Right atrium auricular region (tissue), 2 donors: ENCODE data around the gene MFAP2. TPM values are rescaled to one million over a fixed set of nuclear protein-coding genes. Genes with fewer than 3 reads are reported as not detected.

ENCODE experiments used
- DNase-seq: peaks from one replicate; pipeline ENCODE4 v3.0.0-alpha.2; 2019; ENCODE audit warnings: low spot score
- H3K27ac ChIP-seq, 2 donors: fragments of 200-600 bp; sonication (generic); 1 replicate in 1 of 2; 2 replicates in 1 of 2; pipeline ENCODE4 v1.5.1; 2016 to 2019
- H3K27me3 ChIP-seq, 2 donors: fragments of 200-600 bp; sonication (generic); one replicate each; pipeline versions ENCODE4 v1.5.1 to v1.6.0; 2017 to 2019
- H3K36me3 ChIP-seq: fragments of 200-600 bp; sonication (generic); one replicate; pipeline ENCODE4 v1.5.1; 2016
- H3K4me1 ChIP-seq, 2 donors: fragments of 200-600 bp; sonication (generic); one replicate each; pipeline versions ENCODE4 v1.5.1 to v1.6.0; 2017 to 2019
- H3K4me3 ChIP-seq, 2 donors: fragments of 200-600 bp; sonication (generic); 1 replicate in 1 of 2; 2 replicates in 1 of 2; pipeline ENCODE4 v1.5.1; 2017 to 2019; ENCODE audit warnings: mild to moderate bottlenecking in 1 of 2, moderate library complexity in 1 of 2
- H3K9me3 ChIP-seq, 2 donors: fragments of 200-600 bp; sonication (generic); one replicate each; pipeline ENCODE4 v1.5.1; 2019
- total RNA-seq, 2 donors: library from RNA; depleted of rRNA; stranded (reverse); fragments of >200 nt; gene quantifications; one replicate each; pipeline ENCODE4 v1.1.0, GENCODE V29; 2016
- TF ChIP-seq, protein P1 (sequence below), 2 donors: fragments of 200-600 bp; sonication (generic); IDR thresholded peaks; one replicate each; pipeline ENCODE4 v1.5.1; 2019; ENCODE audit warnings: antibody characterized with exemption in 2 of 2

The MFAP2 gene
- total RNA-seq, 2 donors from 2014 or later = 5.5 to 8.6 TPM

DNA sequence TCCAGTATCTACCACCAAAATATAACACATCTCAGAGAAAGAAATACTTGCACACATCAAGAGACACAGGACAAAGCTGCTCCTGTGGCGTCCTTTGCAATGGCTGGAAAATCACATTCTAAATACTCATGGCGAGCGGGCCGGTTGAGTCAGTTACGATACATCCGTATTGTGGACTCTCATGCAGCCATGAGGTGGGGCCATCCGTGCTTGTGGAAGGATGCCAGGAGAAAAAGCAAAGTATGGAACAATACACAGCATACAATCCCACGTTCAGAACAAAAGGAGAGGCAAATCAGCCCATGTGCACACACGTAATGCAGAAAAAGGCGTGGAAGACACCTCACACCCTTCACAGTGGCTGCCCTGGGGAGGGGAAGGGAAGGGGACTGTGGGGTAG lies 18.2 kb upstream of the MFAP2 start:
- TF ChIP-seq, protein P1, sequence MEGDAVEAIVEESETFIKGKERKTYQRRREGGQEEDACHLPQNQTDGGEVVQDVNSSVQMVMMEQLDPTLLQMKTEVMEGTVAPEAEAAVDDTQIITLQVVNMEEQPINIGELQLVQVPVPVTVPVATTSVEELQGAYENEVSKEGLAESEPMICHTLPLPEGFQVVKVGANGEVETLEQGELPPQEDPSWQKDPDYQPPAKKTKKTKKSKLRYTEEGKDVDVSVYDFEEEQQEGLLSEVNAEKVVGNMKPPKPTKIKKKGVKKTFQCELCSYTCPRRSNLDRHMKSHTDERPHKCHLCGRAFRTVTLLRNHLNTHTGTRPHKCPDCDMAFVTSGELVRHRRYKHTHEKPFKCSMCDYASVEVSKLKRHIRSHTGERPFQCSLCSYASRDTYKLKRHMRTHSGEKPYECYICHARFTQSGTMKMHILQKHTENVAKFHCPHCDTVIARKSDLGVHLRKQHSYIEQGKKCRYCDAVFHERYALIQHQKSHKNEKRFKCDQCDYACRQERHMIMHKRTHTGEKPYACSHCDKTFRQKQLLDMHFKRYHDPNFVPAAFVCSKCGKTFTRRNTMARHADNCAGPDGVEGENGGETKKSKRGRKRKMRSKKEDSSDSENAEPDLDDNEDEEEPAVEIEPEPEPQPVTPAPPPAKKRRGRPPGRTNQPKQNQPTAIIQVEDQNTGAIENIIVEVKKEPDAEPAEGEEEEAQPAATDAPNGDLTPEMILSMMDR (IDR thresholded peaks at IDR 0.05) = no peak
- Histone ChIP-seq H3K36me3 (peaks cover 57% of the 10 kb centered on the region), H3K4me3 (no peak overlapping the region), H3K4me1 (no peaks in the 10 kb centered on the region), H3K27me3 (no peaks in the 10 kb centered on the region), H3K9me3 (no peaks in the 10 kb centered on the region), H3K27ac (no peak overlapping the region)
- no peak for DNase-seq

DNA sequence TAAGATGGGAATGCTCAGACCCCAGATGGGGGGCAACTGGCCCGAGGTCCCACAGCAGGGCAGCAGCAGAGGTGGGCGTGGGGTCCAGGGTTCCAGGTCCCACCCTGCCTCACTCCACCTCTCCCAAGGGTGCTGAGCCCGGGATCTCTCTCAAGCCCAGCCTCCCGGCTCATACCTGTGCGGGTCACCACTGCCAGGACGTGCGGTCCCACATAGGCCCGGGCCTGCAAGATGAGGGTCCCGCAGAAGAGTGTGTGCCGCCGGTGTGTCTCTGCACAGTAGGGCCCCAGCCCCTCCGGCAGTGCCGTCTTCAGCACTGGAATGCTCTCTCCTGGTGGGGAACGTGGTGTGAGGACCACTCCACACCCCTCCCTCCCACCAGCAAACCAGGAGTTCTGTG lies 16.4 kb upstream of the MFAP2 start:
- Histone ChIP-seq H3K27ac (no peak overlapping the region), H3K4me1 (no peaks in the 10 kb centered on the region), H3K9me3 (no peaks in the 10 kb centered on the region), H3K4me3 (no peak overlapping the region), H3K27me3 (no peaks in the 10 kb centered on the region), H3K36me3 (peaks cover 50% of the 10 kb centered on the region)
- TF ChIP-seq, protein P1 (IDR thresholded peaks at IDR 0.05) = no peak
- no peak for DNase-seq

DNA sequence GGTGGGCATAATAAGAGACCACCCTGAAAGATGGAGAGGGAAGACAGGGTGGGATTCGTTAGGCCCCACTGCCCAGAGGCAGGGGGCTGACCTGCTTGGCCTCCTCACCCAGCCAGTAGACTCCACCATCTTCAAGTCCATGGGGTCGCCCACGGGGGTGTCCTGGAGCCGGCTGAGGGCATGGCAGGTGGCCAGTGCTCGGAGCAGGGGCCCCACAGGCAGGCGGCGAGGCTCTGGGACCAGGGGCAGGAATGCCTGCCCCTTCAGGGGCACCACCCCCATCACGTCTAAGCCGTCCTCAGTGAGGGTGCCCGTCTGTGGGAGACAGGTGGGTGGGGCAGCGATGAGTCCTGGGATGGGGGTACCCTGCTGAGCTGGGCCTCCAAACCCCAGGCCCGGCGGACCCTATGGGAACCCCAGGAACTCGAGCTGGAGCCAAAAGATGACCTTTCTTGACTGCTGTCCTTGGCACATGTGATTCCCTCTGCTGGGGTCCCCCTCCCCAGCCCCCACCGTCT lies 13.2 kb upstream of the MFAP2 start:
- no peaks in the 10 kb centered on the region for H3K9me3 ChIP-seq
- no peak overlapping the region for H3K27ac ChIP-seq
- no peak overlapping the region for H3K4me3 ChIP-seq
- no peaks in the 10 kb centered on the region for H3K27me3 ChIP-seq
- no peaks in the 10 kb centered on the region for H3K4me1 ChIP-seq
- peaks cover 42% of the 10 kb centered on the region for H3K36me3 ChIP-seq
- TF ChIP-seq, protein P1 (IDR thresholded peaks at IDR 0.05) = no peak
- DNase-seq = no peak

DNA sequence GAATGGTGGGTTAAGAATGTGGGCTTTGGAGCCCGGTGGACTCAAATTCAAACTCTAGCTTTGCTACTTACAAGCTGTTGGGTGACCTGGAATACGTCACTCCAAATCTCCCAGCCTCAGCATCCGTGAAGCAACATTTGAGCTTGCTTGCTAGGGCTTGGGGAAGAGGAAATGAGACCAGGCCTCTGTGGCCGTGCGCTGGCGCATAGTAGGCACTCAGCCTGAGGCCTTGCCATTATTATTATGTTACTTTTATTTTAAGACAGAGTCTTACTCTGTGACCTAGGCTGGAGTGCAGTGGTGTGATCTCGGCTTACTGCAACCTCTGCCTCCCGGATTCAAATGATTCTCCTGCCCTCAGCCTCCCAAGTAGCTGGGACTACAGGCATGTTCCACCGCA lies 12.3 kb upstream of the MFAP2 start:
- no peaks in the 10 kb centered on the region for H3K4me1 ChIP-seq
- no peaks in the 10 kb centered on the region for H3K27me3 ChIP-seq
- peaks cover 39% of the 10 kb centered on the region for H3K36me3 ChIP-seq

DNA sequence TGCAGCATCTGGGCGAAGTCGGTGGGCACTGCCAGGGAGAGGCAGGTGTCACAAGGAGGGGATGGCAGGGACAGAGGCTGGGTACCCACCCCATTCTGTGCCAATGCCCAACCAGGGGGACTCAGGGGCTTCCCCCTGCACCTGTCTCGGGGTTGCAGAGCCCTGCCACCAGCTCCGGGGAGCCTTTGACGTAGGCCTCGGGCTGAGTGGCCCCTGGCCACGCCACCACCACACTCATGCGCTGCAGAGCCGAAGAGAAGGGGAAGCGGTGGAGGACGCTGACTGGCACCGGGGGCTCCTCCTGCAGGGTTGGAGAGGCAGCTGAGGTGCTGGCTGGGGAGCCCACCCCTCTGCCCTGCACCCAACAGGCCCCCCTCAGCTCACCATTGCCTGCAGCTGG lies 11.7 kb upstream of the MFAP2 start:
- H3K27ac ChIP-seq = no peak overlapping the region
- no peaks in the 10 kb centered on the region for H3K9me3 ChIP-seq
- H3K4me1 ChIP-seq = no peaks in the 10 kb centered on the region
- H3K36me3 ChIP-seq = peaks cover 42% of the 10 kb centered on the region
- no peak for DNase-seq
- H3K4me3 ChIP-seq = no peak overlapping the region
- TF ChIP-seq, protein P1 (IDR thresholded peaks at IDR 0.05) = no peak
- H3K27me3 ChIP-seq = no peaks in the 10 kb centered on the region

More for the DNA sequence above, 12.3 kb upstream of the MFAP2 start:
- Histone ChIP-seq H3K4me3 (no peak overlapping the region), H3K27ac (no peak overlapping the region), H3K9me3 (no peaks in the 10 kb centered on the region)
- TF ChIP-seq, protein P1 (IDR thresholded peaks at IDR 0.05) = no peak
- no peak for DNase-seq

DNA sequence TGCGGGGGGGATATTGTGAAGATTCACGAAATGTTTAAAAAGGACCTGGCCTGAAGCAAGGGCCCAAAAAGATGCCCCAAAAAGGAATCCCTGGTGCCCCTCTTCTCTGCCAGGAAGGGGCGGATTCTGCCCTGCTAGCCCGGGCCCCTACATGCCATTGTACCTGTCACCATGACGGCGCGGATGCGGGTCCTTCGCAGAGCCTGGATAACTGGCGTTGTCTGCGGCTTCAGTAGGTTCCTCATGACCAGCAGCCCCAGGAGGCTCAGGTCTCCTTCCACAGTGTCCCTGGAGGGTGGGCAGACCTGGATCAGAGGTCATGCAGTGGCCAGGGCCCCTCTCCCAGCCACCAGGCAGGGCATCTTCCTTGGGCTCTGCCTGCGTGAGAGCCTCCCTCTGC lies 11.2 kb upstream of the MFAP2 start:
- no peaks in the 10 kb centered on the region for H3K9me3 ChIP-seq
- H3K27ac ChIP-seq = no peak overlapping the region
- H3K4me1 ChIP-seq = no peaks in the 10 kb centered on the region
- TF ChIP-seq, protein P1 (IDR thresholded peaks at IDR 0.05) = no peak
- H3K36me3 ChIP-seq = peaks cover 39% of the 10 kb centered on the region
- no peak overlapping the region for H3K4me3 ChIP-seq
- no peaks in the 10 kb centered on the region for H3K27me3 ChIP-seq
- DNase-seq = no peak
